HEK293 (cell line): ENCODE data around the gene C1orf167.

Source experiments
- CTCF ChIA-PET: fragments of 350-600 bp; formaldehyde crosslinking; extraction: SDS; loops from one replicate; lab custom pipeline; 2021; ENCODE audit warnings: antibody characterized with exemption; lab: Yijun Ruan, JAX
- POLR2A ChIA-PET: fragments of 300-600 bp; formaldehyde crosslinking; extraction: SDS; loops from one replicate; lab custom pipeline; 2020; ENCODE audit warnings: antibody characterized with exemption, inconsistent platforms; lab: Yijun Ruan, JAX
- H3K27ac ChIP-seq: fragments of 200-500 bp; sonication (Bioruptor generic); 2 replicates; pipeline ENCODE4 v1.5.1; 2014; ENCODE audit warnings: low read depth, low read length, control low read depth, inconsistent platforms; ENCODE audit errors: extremely low read depth
- H3K36me3 ChIP-seq, 2 experiments: fragments of 200-500 bp in 1 of 2; sonication (Bioruptor generic) in 1 of 2; 1 replicate in 1 of 2; 2 replicates in 1 of 2; pipeline ENCODE4 v1.5.1; 2014 to 2017; ENCODE audit warnings: inconsistent platforms in 2 of 2, low read length in 2 of 2; ENCODE audit not compliant: control insufficient read depth in 2 of 2, insufficient read depth in 1 of 2
- H3K4me1 ChIP-seq: fragments of 200-500 bp; sonication (Bioruptor generic); 2 replicates; pipeline ENCODE4 v1.5.1; 2014; ENCODE audit warnings: mild to moderate bottlenecking, low read length, inconsistent platforms; ENCODE audit not compliant: control insufficient read depth, insufficient read depth
- H3K4me3 ChIP-seq: 2 replicates; pipeline ENCODE4 v1.5.1; 2011; ENCODE audit warnings: low read depth, mild to moderate bottlenecking, control low read depth, low read length, moderate library complexity
- H3K9me3 ChIP-seq: fragments of 200-500 bp; sonication (Bioruptor generic); 2 replicates; pipeline ENCODE4 v1.5.1; 2014; ENCODE audit warnings: low read depth, low read length, inconsistent platforms; ENCODE audit not compliant: control insufficient read depth, insufficient read depth
- MYNN ChIP-seq: fragments of 450-650 bp; formaldehyde crosslinking; IDR thresholded peaks from 2 replicates; pipeline ENCODE4 v1.5.1; 2016; ENCODE audit warnings: missing biosample characterization, missing genetic modification characterization, borderline replicate concordance
- MZF1 ChIP-seq: fragments of 450-650 bp; formaldehyde crosslinking; IDR thresholded peaks from 2 replicates; pipeline ENCODE4 v1.5.1; 2017; ENCODE audit warnings: missing biosample characterization, missing genetic modification characterization, borderline replicate concordance
- OSR2 ChIP-seq: fragments of 450-650 bp; formaldehyde crosslinking; IDR thresholded peaks from 2 replicates; pipeline ENCODE4 v1.5.1; 2016; ENCODE audit warnings: missing biosample characterization, missing genetic modification characterization
- PRDM1 ChIP-seq: fragments of 450-650 bp; formaldehyde crosslinking; IDR thresholded peaks from 2 replicates; pipeline ENCODE4; 2016; ENCODE audit warnings: missing biosample characterization, missing genetic modification characterization
- SP2 ChIP-seq: fragments of 450-650 bp; formaldehyde crosslinking; IDR thresholded peaks from 2 replicates; pipeline ENCODE4 v1.5.1; 2016; ENCODE audit warnings: missing biosample characterization, missing genetic modification characterization
- SP3 ChIP-seq: fragments of 450-650 bp; formaldehyde crosslinking; IDR thresholded peaks from 2 replicates; pipeline ENCODE4 v1.5.1; 2016; ENCODE audit warnings: missing biosample characterization, missing genetic modification characterization
- YY1 ChIP-seq: fragments of 450-650 bp; formaldehyde crosslinking; IDR thresholded peaks from 2 replicates; pipeline ENCODE4 v1.5.1; 2018; ENCODE audit warnings: missing biosample characterization, missing genetic modification characterization
- ZBTB10 ChIP-seq: fragments of 450-650 bp; formaldehyde crosslinking; IDR thresholded peaks from 2 replicates; pipeline ENCODE4 v1.5.1; 2016; ENCODE audit warnings: missing biosample characterization, missing genetic modification characterization
- ZBTB8A ChIP-seq: fragments of 450-650 bp; formaldehyde crosslinking; IDR thresholded peaks from 2 replicates; pipeline ENCODE4 v1.5.1; 2016; ENCODE audit warnings: missing biosample characterization, missing genetic modification characterization
- ZNF132 ChIP-seq: fragments of 450-650 bp; formaldehyde crosslinking; IDR thresholded peaks from 2 replicates; pipeline ENCODE4 v1.5.1; 2017; ENCODE audit warnings: missing biosample characterization, missing genetic modification characterization, borderline replicate concordance
- ZNF138 ChIP-seq: fragments of 450-650 bp; formaldehyde crosslinking; IDR thresholded peaks from 2 replicates; pipeline ENCODE4 v1.5.1; 2016; ENCODE audit warnings: missing biosample characterization, missing genetic modification characterization, borderline replicate concordance
- ZNF148 ChIP-seq: fragments of 450-650 bp; formaldehyde crosslinking; IDR thresholded peaks from 2 replicates; pipeline ENCODE4 v1.5.0; 2017; ENCODE audit warnings: missing biosample characterization, missing genetic modification characterization, borderline replicate concordance
- ZNF157 ChIP-seq: fragments of 450-650 bp; formaldehyde crosslinking; IDR thresholded peaks from 2 replicates; pipeline ENCODE4 v1.5.1; 2016; ENCODE audit warnings: missing biosample characterization, missing genetic modification characterization
- ZNF175 ChIP-seq: fragments of 450-650 bp; formaldehyde crosslinking; IDR thresholded peaks from 2 replicates; pipeline ENCODE4 v1.5.1; 2016; ENCODE audit warnings: missing biosample characterization, missing genetic modification characterization
- ZNF211 ChIP-seq: fragments of 450-650 bp; formaldehyde crosslinking; IDR thresholded peaks from 2 replicates; pipeline ENCODE4 v1.5.1; 2016; ENCODE audit warnings: low read depth, missing biosample characterization, missing genetic modification characterization
- ZNF221 ChIP-seq: fragments of 450-650 bp; formaldehyde crosslinking; IDR thresholded peaks from 2 replicates; pipeline ENCODE4 v1.5.1; 2017; ENCODE audit warnings: missing biosample characterization, missing genetic modification characterization, borderline replicate concordance
- ZNF391 ChIP-seq: fragments of 450-650 bp; formaldehyde crosslinking; IDR thresholded peaks from 2 replicates; pipeline ENCODE4 v1.5.1; 2016; ENCODE audit warnings: low read depth, missing biosample characterization, missing genetic modification characterization, borderline replicate concordance
- ZNF610 ChIP-seq: fragments of 450-650 bp; formaldehyde crosslinking; IDR thresholded peaks from 2 replicates; pipeline ENCODE4 v1.5.1; 2016; ENCODE audit warnings: missing biosample characterization, missing genetic modification characterization, borderline replicate concordance
- ZNF660 ChIP-seq: fragments of 450-650 bp; IDR thresholded peaks from 2 replicates; pipeline ENCODE4 v1.5.1; 2018; ENCODE audit warnings: missing biosample characterization, mild to moderate bottlenecking, missing genetic modification characterization
- ZNF747 ChIP-seq: fragments of 450-650 bp; formaldehyde crosslinking; IDR thresholded peaks from 2 replicates; pipeline ENCODE4 v1.5.1; 2016; ENCODE audit warnings: missing biosample characterization, missing genetic modification characterization
- ZNF792 ChIP-seq: fragments of 450-650 bp; formaldehyde crosslinking; IDR thresholded peaks from 2 replicates; pipeline ENCODE4 v1.5.1; 2016; ENCODE audit warnings: missing biosample characterization, missing genetic modification characterization
- TF ChIP-seq, protein P1 (sequence below): fragments of 450-650 bp; formaldehyde crosslinking; IDR thresholded peaks from 2 replicates; pipeline ENCODE4 v1.5.1; 2016; ENCODE audit warnings: missing biosample characterization, missing genetic modification characterization
- TF ChIP-seq, protein P2 (sequence below): fragments of 450-650 bp; formaldehyde crosslinking; IDR thresholded peaks from 2 replicates; pipeline ENCODE4 v1.5.1; 2016; ENCODE audit warnings: missing biosample characterization, missing genetic modification characterization, borderline replicate concordance

Gene C1orf167

GRCh38 chr1:11774753-11775152 lies 12.8 kb downstream of the C1orf167 start:
- no peaks in the 10 kb centered on the region for H3K9me3 ChIP-seq
- TF ChIP-seq SP2 (no peak), ZNF148 (tag by site-specific recombination) (no peak), ZNF391 (tag by site-specific recombination) (no peak), MZF1 (no peak), ZNF792 (tag by site-specific recombination) (no peak), OSR2 (tag by site-specific recombination) (no peak), ZNF747 (tag by site-specific recombination) (no peak), ZNF138 (no peak)
- H3K4me3 ChIP-seq = no peak overlapping the region
- ChIA-PET CTCF (interaction anchor here (2.0 kb wide), 1 partner anchor 11 kb away, joined by 14 read pairs; no protein-coding TSS in a partner anchor), POLR2A (no interaction called here)
- H3K27ac ChIP-seq = no peak overlapping the region
- H3K4me1 ChIP-seq = no peaks in the 10 kb centered on the region
- no peaks in the 10 kb centered on the region for H3K36me3 ChIP-seq

- H3K4me3 ChIP-seq = no peak overlapping the region
- POLR2A ChIA-PET = interaction anchor here (0.7 kb wide), 1 partner anchor 259 kb away, joined by 5 read pairs; no protein-coding TSS in a partner anchor
- CTCF ChIA-PET = interaction anchor here (1.4 kb wide), 1 partner anchor 132 kb away, joined by 7 read pairs; no protein-coding TSS in a partner anchor
These were observed 15.8 kb downstream of the C1orf167 start for GRCh38 chr1:11777658-11778322.

More at GRCh38 chr1:11777658-11778322, 15.8 kb downstream of the C1orf167 start:
- H3K36me3 ChIP-seq = no peaks in the 10 kb centered on the region
- TF ChIP-seq MYNN (tag by site-specific recombination) = no peak
- TF ChIP-seq, protein P1, sequence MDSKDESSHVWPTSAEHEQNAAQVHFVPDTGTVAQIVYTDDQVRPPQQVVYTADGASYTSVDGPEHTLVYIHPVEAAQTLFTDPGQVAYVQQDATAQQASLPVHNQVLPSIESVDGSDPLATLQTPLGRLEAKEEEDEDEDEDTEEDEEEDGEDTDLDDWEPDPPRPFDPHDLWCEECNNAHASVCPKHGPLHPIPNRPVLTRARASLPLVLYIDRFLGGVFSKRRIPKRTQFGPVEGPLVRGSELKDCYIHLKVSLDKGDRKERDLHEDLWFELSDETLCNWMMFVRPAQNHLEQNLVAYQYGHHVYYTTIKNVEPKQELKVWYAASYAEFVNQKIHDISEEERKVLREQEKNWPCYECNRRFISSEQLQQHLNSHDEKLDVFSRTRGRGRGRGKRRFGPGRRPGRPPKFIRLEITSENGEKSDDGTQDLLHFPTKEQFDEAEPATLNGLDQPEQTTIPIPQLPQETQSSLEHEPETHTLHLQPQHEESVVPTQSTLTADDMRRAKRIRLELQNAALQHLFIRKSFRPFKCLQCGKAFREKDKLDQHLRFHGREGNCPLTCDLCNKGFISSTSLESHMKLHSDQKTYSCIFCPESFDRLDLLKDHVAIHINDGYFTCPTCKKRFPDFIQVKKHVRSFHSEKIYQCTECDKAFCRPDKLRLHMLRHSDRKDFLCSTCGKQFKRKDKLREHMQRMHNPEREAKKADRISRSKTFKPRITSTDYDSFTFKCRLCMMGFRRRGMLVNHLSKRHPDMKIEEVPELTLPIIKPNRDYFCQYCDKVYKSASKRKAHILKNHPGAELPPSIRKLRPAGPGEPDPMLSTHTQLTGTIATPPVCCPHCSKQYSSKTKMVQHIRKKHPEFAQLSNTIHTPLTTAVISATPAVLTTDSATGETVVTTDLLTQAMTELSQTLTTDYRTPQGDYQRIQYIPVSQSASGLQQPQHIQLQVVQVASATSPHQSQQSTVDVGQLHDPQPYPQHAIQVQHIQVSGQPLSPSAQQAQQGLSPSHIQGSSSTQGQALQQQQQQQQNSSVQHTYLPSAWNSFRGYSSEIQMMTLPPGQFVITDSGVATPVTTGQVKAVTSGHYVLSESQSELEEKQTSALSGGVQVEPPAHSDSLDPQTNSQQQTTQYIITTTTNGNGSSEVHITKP (tag by site-specific recombination) = no peak
- TF ChIP-seq ZNF132 (tag by site-specific recombination) = no peak
- no peak for TF ChIP-seq ZNF175 (tag by site-specific recombination)
- TF ChIP-seq ZNF211 = no peak
- TF ChIP-seq ZNF138 = no peak
- TF ChIP-seq, protein P2, sequence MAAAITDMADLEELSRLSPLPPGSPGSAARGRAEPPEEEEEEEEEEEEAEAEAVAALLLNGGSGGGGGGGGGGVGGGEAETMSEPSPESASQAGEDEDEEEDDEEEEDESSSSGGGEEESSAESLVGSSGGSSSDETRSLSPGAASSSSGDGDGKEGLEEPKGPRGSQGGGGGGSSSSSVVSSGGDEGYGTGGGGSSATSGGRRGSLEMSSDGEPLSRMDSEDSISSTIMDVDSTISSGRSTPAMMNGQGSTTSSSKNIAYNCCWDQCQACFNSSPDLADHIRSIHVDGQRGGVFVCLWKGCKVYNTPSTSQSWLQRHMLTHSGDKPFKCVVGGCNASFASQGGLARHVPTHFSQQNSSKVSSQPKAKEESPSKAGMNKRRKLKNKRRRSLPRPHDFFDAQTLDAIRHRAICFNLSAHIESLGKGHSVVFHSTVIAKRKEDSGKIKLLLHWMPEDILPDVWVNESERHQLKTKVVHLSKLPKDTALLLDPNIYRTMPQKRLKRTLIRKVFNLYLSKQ (tag by site-specific recombination) = no peak
- no peak for TF ChIP-seq ZNF610 (tag by site-specific recombination)
- TF ChIP-seq ZBTB8A = no peak
- TF ChIP-seq PRDM1 (tag by site-specific recombination) = no peak
- no peak for TF ChIP-seq ZBTB10 (tag by site-specific recombination)
- no peak for TF ChIP-seq ZNF157 (tag by site-specific recombination)
- no peak for TF ChIP-seq ZNF660
- no peak for TF ChIP-seq ZNF221 (tag by site-specific recombination)
- no peak for TF ChIP-seq SP3
- no peak for TF ChIP-seq YY1
- no peak for TF ChIP-seq ZNF391 (tag by site-specific recombination)
- TF ChIP-seq, all 188 proteins: peak for 0
- no peaks in the 10 kb centered on the region for H3K9me3 ChIP-seq
- no peaks in the 10 kb centered on the region for H3K4me1 ChIP-seq
- H3K27ac ChIP-seq = no peak overlapping the region
